Gastrocnemius medialis (tissue), 4 donors: ENCODE data around the gene PLEKHA4. TPM values are rescaled to one million over a fixed set of nuclear protein-coding genes. Genes with fewer than 3 reads are reported as not detected.

Experiments
- ATAC-seq, 2 donors: fragments of 150-250 bp; one replicate each; pipeline ENCODE4 v1.9.1; 2016
- DNase-seq, 2 donors: peaks; one replicate each; pipeline ENCODE4 v3.0.0-alpha.2; 2019
- H3K27ac ChIP-seq, 4 donors: fragments of 200-600 bp; sonication (generic); 1 replicate in 1 of 4; 2 replicates in 3 of 4; pipeline ENCODE4 v1.5.1; 2016 to 2018; ENCODE audit warnings: mild to moderate bottlenecking in 2 of 4, moderate library complexity in 1 of 4
- H3K27me3 ChIP-seq, 3 donors: fragments of 200-600 bp; sonication (generic) in 2 of 3; 1 replicate in 1 of 3; 2 replicates in 2 of 3; pipeline versions ENCODE4 v1.5.1 to v1.6.0; 2016 to 2019; ENCODE audit warnings: mild to moderate bottlenecking in 1 of 3, moderate library complexity in 1 of 3
- H3K36me3 ChIP-seq, 2 donors: fragments of 200-600 bp; sonication (generic) in 1 of 2; one replicate each; pipeline ENCODE4 v1.5.1; 2017 to 2018
- H3K4me1 ChIP-seq, 2 donors: fragments of 200-600 bp; sonication (generic) in 1 of 2; one replicate each; pipeline ENCODE4 v1.5.1; 2016 to 2017; ENCODE audit warnings: mild to moderate bottlenecking in 2 of 2
- H3K4me3 ChIP-seq, 4 donors: fragments of 200-600 bp; sonication (generic) in 3 of 4; 1 replicate in 1 of 4; 2 replicates in 3 of 4; pipeline ENCODE4 v1.5.1; 2016 to 2019; ENCODE audit warnings: mild to moderate bottlenecking in 2 of 4
- H3K9me3 ChIP-seq, 3 donors: fragments of 200-600 bp; sonication (generic) in 2 of 3; 1 replicate in 1 of 3; 2 replicates in 2 of 3; pipeline ENCODE4 v1.5.1; 2016 to 2019
- CTCF ChIP-seq, 5 experiments: fragments of 450-650 bp in 3 of 5; fragments of 200-600 bp in 2 of 5; sonication (generic) in 2 of 5; IDR thresholded peaks in 4 of 5; conservative IDR thresholded peaks in 1 of 5; 1 replicate in 4 of 5; 2 replicates in 1 of 5; pipeline ENCODE4 v1.5.1; 2016 to 2019; ENCODE audit warnings: antibody characterized with exemption in 5 of 5, mild to moderate bottlenecking in 3 of 5, moderate library complexity in 3 of 5
- POLR2A ChIP-seq, 2 donors: fragments of 450-650 bp; IDR thresholded peaks; one replicate each; pipeline ENCODE4 v1.6.1; 2017; ENCODE audit warnings: antibody characterized with exemption in 2 of 2, mild to moderate bottlenecking in 2 of 2, moderate library complexity in 2 of 2
- in situ Hi-C, 4 donors: fragments of 200-750 bp; cut with MboI; loops; one replicate each; pipeline versions ENCODE4 v1.15.0 to v1.8.0; 2017; ENCODE audit warnings: low sequenced_read_pairs in 4 of 4
- intact Hi-C: fragments of 100-400 bp; cut with DNase I; formaldehyde crosslinking; loops from one replicate; pipeline ENCODE4 v1.15.1; 2023; ENCODE audit warnings: low total_unique reads
- total RNA-seq, 4 donors: library from RNA; depleted of rRNA; stranded (reverse); fragments of >200 nt; gene quantifications; one replicate each; pipeline versions ENCODE4 v1.1.0 to v1.2.3, GENCODE V29; 2016

The PLEKHA4 gene
- total RNA-seq, 4 donors from 2014 or later = 3.4 to 9.7 (median 6.3) TPM

- intact Hi-C loops (loop anchor here (10.0 kb wide), 1 partner anchor 171 kb away; the partner anchor contains the start of gene NTN5), in situ Hi-C loops (loop anchor here in 1 of 4 donors (10.0 kb wide), 1 partner anchor 171 kb away; the partner anchor contains the start of gene NTN5)
- Histone ChIP-seq H3K36me3 (peaks cover 0 to 4% of the 10 kb centered on the region in 2 donors), H3K4me1 (peaks cover 0 to 3% of the 10 kb centered on the region in 2 donors), H3K9me3 (no peaks in the 10 kb centered on the region), H3K4me3 (no peak overlapping the region), H3K27me3 (no peaks in the 10 kb centered on the region), H3K27ac (no peak overlapping the region)
- DNase-seq = no peak
- no peak for TF ChIP-seq POLR2A (IDR thresholded peaks at IDR 0.05)
- no peak for TF ChIP-seq CTCF (IDR thresholded peaks at IDR 0.05 in 4 of 5, conservative IDR thresholded peaks at IDR 0.05 in 1 of 5)
- no peak for ATAC-seq
Observed at GRCh38 chr19:48845384-48845783, 23.0 kb downstream of the PLEKHA4 start.

DNA sequence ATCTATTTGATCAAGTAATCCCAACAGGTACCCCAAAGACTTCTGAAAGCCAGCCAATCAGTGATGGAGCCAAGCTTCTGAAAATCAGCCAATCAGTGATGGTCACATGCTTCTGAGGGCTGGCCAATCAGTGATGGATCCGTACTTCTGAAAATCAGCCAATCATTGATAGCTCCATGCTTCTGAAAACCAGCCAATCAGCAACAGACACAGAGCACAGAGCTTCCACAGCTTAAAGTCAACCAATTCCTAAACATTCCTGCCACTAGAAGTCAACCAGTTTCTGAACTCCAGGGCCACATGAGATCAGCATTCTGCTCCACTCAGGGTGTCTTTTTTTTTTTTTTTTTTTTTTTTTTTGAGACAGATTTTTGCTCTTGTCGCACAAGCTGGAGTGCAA lies 23.9 kb downstream of the PLEKHA4 start:
- intact Hi-C loops = loop anchor here (10.0 kb wide), 1 partner anchor 170 kb away; the partner anchor contains the start of gene NTN5

DNA sequence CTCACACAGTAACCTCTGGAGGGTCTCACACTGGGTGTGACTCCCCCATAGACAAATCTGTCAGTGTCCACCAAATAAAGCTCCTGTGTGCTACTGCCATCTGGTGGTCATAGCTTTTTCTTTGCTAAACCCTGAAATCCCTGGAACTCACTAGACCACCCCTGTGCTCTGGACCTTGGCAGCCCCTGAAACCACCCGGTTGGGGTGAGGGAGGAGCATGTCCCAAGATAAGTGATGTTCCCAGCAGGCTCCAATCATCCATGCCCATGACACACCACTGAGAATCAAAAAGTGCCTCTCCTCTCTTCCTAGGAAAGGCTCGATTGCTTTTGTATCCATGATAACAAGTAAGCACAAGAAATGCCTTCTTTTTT lies 25.6 kb downstream of the PLEKHA4 start:
- H3K4me3 ChIP-seq = no peak overlapping the region
- ATAC-seq (peak; percentile 43 to 75), DNase-seq (peak in 1 of 2 donors; percentile 27)
- intact Hi-C loops (loop anchor here (1.0 to 10.0 kb wide), 3 partner anchors 54 to 196 kb away; partner anchors contain the start of genes CA11 and NTN5), in situ Hi-C loops (loop anchor here (5.0 to 10.0 kb wide), 3 partner anchors 50 to 195 kb away; partner anchors contain the start of genes CA11 (in 1 of the 4) and NTN5 (in 1 of the 4))
- H3K36me3 ChIP-seq = peaks cover 0 to 4% of the 10 kb centered on the region in 2 donors
- no peak overlapping the region for H3K27ac ChIP-seq
- TF ChIP-seq CTCF (IDR thresholded peaks at IDR 0.05 in 4 of 5, conservative IDR thresholded peaks at IDR 0.05 in 1 of 5) (peak; percentile 70 to 93 (median 86)), POLR2A (IDR thresholded peaks at IDR 0.05) (no peak)
- H3K27me3 ChIP-seq = no peaks in the 10 kb centered on the region
- H3K9me3 ChIP-seq = no peaks in the 10 kb centered on the region
- H3K4me1 ChIP-seq = no peaks in the 10 kb centered on the region

More for the DNA sequence above, 23.9 kb downstream of the PLEKHA4 start:
- H3K27ac ChIP-seq = no peak overlapping the region
- peaks cover 0 to 3% of the 10 kb centered on the region in 2 donors for H3K4me1 ChIP-seq
- ATAC-seq (no peak), DNase-seq (no peak)
- no peaks in the 10 kb centered on the region for H3K27me3 ChIP-seq
- no peak overlapping the region for H3K4me3 ChIP-seq
- H3K36me3 ChIP-seq = peaks cover 0 to 4% of the 10 kb centered on the region in 2 donors
- TF ChIP-seq CTCF (IDR thresholded peaks at IDR 0.05 in 4 of 5, conservative IDR thresholded peaks at IDR 0.05 in 1 of 5) (no peak), POLR2A (IDR thresholded peaks at IDR 0.05) (no peak)
- no peaks in the 10 kb centered on the region for H3K9me3 ChIP-seq
- in situ Hi-C loops = loop anchor here (5.0 to 10.0 kb wide), 3 partner anchors 52 to 197 kb away; partner anchors contain the start of genes CA11 (in 1 of the 4) and NTN5 (in 1 of the 4)

DNA sequence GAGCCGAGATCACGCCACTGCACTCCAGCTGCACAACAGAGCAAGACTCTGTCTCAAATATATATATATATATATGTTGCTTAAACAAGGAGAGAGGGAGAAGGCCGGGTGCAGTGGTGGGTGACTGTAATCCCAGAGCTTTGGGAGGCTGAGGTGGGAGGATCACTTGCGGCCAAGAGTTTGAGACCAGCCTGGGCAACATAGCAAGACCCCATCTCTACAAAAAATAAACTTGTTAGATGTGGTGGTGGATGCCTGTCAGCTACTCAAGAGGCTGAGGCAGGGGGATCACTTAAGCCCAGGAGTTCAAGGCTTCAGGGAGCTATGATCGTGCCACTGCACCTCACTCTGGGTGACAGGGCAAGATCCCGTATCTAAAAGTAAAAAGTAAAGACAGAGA lies 26.8 kb downstream of the PLEKHA4 start:
- Histone ChIP-seq H3K36me3 (peaks cover 0 to 4% of the 10 kb centered on the region in 2 donors), H3K27me3 (no peaks in the 10 kb centered on the region), H3K9me3 (no peaks in the 10 kb centered on the region), H3K27ac (no peak overlapping the region), H3K4me3 (no peak overlapping the region), H3K4me1 (no peaks in the 10 kb centered on the region)
- in situ Hi-C loops = loop anchor here (5.0 to 10.0 kb wide), 3 partner anchors 49 to 194 kb away; partner anchors contain the start of genes CA11 (in 1 of the 4) and NTN5 (in 1 of the 4)
- DNase-seq (no peak), ATAC-seq (no peak)
- intact Hi-C loops = loop anchor here (10.0 kb wide), 1 partner anchor 167 kb away; the partner anchor contains the start of gene NTN5
- TF ChIP-seq CTCF (IDR thresholded peaks at IDR 0.05 in 4 of 5, conservative IDR thresholded peaks at IDR 0.05 in 1 of 5) (no peak), POLR2A (IDR thresholded peaks at IDR 0.05) (no peak)
